Hematopoietic multipotent progenitor cell treated with erythropoietin and hydrocortisone succinate and interleukin-3 and kit ligand, for 15 days (in vitro differentiated cells): Measurements from ENCODE around the gene HAL.

Experiments
- DNase-seq: peaks from one replicate; pipeline ENCODE4 v3.0.0-alpha.2; 2015; ENCODE audit warnings: low spot score

HAL gene

DNA sequence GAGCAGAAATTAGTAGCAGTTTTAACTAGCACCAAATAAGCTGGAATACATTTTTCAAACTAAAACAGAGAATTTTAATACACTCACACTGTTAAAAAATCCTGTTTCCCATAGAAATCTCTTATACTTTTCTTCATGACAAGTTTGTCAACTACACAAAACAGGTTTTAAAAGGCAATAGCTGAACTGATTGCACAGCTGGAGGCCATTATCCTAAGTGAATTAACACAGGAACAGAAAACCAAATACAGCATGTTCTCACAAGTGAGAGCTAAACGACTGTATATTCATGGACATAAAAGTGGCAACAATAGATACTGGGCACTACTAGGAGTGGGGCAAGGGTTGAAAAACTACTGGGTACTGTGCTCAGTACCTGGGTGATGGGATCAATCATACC lies 11.6 kb upstream of the HAL start:
- DNase-seq = no peak

DNA sequence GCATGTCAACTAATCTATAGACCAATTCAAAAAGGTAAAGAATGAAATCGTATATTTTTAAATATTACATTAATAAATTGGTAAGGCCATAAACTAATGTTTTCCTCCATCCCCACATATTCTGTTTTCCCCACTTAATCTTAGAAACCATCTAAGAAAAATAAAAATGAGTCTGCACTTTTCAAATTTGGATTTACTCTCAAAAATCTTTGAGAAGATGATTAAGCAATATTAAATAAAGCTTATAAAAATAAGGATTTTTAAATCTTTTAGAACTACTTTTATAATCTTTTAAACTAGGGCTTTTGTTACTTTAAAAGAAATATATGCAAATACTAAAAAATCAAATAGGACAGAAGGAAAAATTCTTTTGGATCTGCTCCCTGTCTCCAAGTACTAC lies 10.6 kb upstream of the HAL start:
- DNase-seq = peak; percentile 16

DNA sequence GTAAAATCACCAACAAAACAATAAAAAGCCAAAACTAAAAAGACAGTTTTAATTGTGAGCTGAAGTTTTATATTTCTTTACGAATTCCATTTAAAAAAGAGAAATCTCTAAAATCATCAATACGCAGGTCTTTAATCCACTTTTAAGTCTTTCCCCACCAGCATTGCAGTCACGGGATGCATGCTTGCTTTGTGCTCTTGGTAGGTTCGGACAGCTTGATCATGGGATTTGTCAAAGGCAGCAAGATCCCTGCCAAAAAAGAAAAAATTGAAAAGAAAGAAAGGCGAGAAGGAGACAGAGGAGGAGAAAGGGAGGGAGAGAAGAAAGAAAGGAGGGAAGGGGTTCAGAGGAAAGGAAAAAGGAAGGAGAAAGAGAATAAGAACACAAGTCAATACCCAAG lies 4.7 kb upstream of the HAL start:
- DNase-seq = no peak

DNA sequence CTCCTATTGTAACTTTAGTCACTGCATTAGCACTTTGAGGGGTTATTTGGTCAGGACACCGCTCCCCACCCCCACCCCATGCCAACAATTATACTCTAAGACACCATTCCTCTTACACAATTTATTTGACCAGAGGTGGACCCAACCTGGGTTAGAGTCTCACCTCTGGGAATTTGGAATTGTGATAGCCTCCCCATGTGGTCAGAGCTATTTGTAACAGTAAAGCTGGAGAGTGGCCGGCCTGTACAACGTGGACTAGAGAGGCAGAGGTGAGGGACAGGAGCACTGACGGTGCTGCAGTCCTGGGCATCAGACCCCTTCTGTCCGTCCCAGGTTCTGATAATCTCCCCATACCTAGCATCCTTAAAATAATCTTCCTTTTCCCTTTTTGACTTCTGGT lies 3.3 kb upstream of the HAL start:
- DNase-seq = no peak

DNA sequence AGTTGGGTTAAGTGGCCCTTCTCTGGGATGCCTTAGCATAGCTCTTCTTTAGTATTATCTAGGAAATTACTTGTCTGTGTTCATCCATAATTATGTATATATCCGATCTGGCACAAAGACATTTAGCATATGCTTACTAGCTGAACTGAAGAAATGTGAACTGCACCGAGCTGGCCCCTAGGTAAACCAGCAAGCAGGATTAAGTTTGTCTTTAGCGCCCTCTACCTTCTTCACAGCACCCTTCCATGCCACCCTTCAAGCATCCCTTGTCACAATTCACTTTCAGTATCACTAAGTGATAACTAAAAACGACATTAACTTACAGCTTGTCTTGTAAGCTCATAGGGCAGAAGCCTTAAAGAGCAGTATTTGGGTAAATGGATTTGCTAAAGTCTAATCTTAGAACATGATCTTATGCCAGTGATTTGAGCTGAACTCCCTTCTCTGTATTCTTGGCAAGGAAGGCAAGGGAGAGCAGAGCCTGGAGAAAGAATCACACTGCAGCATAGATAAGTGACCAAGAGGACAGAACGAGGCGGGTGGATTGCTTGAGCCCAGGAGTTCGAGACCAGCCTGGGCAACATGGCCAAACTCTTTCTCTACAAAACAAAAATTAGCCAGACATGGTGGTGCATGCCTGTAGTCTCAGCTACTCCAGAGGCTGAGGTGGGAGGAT lies 2.6 kb upstream of the HAL start:
- peak; percentile 41 for DNase-seq

DNA sequence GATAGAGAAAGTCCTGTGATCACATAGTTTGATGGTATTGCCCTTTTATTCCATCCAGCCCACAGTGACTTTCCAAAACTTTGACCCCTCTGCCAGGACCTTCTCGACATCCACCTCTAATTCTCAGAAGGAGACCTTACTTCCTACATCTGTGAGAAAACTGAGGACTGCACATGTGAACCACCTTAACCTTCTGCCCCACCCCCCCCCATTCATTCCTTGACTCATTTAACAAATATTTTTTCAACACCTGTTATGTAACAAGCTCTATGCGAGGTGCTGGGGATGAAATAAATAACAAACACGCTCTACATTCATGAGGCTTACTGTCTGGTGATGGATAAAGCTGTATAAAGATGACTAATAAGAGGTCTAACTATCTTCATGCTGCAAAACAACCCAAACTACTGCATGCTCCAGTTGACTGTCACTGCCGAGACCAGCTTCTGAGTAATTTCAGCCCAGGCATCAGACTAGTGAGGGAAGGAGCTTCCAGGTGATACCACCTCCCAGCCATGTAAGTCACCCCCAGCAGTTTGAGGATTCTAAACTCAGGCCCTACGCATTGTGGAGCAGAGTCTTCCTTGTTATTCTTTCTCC lies 1.9 kb upstream of the HAL start:
- no peak for DNase-seq

DNA sequence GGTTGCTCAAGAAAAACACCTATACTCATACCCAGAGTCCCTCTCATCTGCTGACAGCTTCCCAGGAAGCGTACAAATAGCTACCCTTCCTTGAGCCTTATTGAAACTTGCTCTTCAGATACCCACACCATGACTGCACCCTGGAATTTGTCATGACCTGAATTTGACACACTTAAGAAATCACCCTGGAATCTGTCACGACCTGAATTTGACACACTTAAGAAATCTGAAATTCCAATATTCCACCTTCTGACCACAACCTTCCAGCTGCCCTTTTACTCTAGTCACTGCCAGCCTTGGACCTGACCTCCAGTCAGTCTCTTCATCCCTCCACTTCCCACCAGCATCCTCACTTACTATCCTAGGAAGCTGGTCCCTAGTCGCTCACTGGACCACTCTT lies 1.1 kb upstream of the HAL start:
- no peak for DNase-seq

DNA sequence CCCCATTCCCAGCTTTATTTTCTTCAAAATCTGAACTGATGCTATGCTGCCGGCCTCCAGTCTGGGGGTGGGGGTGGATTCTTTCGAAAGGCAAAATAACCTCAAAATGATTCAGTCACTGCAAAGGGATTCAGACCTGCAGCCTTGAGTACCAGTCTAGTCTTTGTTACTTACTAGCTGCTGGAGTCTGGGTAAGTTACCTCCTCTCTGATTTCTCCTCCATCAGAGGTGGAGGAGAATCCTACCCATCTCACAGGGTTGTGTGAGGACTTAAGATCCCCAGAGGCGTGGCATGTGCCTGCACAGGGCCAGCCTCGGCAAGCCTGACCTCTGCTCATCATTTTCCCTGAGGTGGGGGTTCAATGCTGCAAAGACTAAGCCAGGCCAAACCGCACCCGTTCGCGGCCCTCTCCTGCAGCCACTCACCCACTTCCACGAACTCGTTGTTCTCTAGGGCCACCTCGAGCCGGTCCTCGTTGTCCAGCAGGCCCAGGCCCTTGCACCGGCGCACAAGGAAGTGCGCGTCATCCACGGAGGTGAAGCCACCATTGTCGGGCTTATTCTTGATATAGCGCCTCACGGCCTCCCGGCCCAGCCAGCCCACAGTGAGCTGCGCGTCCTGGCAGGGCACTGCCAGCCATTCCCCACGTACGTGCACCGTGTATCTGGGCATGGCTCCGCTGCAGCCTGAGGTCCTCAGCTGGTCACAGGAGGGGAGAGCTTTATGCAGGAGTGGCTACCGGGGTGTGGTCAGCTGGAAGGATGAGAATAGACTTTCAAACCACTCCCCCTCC lies 709 bp downstream of the HAL start:
- DNase-seq = no peak

DNA sequence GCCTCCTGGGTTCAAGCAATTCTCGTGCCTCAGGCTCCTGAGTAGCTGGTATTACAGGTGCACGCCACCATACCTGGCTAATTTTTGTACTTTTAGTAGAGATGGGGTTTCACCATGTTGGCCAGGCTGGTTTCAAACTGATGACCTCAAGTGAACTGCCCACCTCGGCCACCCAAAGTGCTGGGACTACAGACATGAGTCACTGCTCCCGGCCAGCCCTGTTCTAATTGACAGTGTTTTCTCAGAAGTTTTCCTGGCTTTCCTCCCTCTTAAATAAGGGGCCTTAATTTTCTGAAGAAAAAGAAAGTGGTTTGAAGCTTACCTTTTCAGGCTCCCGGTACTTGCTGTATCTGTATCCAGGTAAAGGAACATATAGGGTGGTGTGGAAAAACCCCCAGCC lies 1.7 kb downstream of the HAL start:
- DNase-seq = no peak

DNA sequence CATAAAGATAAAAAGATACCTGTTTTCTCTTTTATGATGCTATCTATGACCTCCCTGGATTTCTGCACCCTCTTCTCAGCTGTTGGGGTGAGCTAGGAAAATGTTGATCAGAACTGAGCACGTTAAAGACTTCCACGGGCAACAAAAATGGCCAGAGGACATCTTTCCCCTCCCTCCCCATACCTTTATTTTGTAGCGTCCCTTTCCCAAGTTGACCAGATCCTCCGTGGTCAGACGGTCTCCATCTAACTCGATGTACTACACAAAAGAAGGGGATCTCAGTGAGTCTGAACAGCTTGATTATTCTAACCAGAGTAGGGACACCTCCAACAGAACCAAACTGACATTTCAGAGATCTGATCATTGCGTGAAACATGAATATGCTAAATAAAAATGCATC lies 2.2 kb downstream of the HAL start:
- DNase-seq = no peak

DNA sequence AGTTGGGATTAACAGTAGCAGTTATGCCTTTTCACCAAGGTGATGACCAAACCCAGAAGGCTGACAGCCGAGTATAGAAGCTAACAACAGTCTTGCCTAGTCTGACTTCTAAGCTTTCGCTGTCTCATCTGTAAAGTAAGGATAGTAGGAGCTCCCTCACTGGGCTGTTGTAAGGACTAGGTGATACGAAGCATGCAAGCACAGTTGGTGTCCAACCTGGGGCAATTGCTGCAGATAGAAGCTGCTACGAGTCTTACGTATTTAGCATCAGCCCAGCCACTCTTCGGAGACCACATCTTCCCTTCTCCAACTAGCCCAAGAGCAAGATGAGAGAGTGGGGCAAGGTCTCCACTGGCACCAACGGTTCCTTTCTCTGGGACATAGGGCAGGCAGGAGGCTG lies 6.0 kb downstream of the HAL start:
- no peak for DNase-seq

DNA sequence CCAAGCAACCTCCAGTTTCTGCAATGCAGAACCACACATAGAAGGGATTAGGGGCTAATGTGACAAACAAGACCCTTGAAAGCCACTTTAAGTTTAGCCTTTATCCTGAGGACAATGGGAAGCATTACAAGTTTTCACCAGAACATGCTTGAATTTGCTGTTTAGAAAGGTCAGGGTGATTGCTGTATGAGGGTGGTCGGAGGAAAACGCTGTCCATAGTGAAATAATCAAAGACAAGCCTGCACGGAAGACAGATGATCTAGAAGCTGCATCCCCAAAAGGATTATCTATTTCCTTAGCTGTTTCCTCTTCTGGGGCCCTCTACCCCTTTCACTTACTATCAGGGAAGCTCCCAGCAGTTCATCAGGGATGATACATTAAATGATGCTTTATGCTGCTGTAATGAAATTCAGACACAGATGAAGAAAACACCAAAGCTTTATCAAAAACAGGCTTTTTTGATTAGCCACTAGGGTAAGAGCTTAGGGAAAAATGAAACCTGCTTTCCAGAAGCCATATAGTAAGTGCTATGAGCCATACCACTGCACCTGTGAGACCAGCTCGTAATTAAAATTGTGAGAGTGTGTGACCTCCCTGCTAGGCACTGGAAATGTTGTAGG lies 6.5 kb downstream of the HAL start:
- DNase-seq = no peak

DNA sequence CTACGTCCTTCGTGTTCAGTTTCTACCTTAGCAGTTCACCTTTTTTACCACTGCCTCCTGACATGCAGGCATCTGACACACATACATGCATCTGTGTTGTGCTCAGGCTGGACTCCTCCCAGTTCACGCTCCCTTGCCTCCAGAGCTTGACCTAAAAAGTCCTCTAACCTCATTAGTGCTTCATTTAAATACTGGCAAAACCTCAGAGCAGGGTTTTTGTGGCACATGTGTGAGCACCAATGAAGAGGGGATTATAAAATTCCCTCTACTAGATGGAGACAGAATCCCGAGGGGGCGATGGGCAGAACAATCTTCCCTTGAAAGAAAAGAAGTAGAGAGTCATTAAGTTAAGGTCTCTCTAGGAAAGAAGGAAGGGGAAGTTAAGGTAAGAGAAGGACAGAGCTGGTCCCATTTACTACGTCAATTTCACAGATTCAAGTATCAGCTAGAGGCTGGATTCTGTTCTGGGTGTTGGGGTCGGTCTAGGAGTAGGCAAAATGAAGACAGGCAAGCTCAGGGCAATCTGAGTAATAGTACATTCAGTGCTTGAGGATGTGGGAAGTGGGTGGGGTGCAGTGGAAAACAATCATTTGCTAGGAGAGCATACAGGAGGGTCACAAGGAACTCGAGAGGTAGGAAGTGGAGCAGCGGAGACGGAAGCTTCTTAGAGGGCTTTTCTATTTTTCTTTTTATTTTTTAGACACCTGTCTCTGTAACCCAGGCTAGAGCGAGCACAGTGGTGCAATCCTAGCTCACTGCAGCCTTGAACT lies 7.5 kb downstream of the HAL start:
- DNase-seq = no peak

DNA sequence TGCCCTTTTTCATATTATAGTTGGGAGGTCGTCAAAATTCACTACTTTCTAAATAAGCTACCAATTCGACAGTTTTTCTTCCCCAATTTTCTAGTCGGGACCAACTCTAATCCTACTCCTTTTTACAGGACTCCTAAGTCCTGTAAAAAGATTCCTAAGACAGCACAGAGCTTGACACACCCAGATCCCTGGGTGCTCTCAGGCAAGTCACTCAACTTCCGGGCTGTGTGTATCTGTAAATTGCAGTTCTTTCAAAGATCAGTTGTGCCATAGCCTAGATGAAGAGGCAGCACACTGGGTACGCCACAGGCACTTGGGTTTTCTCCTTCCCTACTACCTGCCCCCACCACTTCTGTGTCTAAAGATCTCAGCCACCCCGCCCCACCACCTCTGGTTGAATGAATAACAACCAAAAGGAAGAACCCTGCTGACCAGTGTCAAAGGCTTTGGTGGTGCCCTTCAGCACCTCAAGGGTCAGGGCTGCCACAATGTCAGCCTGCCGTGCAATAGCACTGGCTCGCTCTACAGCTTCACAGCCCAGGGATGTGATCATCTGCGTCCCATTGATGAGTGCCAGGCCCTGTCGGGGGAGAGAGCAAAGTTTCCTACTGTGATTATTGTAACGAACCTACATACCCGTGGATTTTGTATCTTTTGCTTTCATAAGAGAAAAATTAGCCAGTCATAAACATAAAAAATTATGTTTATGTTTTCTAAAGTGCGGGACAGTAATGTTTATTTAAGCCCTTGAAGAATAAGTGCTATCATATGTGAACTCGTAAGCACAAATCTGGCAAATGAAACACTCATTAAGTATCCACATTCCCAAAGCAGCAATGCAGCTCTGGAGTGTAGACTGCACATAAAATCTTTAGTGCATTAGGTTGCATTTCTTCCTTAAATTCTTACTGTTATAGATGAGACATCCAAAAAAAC lies 9.2 kb downstream of the HAL start:
- DNase-seq = no peak

DNA sequence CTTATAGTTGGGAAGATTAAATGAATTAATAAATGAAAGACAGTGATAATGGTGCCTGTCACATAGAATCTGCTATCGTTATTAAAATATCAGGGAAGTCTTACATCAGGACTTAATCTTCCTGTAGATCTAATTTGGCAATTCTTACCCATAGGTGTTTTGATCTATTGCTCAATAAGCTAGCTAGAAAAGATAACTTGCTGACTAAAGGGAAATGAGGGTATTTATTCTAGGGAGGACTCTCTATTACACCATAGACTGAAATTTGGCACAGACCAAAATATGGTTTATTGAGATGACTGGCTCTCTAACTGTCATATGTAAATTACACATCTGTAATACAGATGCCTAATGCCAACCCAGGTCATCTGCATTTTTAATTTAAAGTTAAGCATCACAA lies 11.5 kb downstream of the HAL start:
- DNase-seq = no peak

DNA sequence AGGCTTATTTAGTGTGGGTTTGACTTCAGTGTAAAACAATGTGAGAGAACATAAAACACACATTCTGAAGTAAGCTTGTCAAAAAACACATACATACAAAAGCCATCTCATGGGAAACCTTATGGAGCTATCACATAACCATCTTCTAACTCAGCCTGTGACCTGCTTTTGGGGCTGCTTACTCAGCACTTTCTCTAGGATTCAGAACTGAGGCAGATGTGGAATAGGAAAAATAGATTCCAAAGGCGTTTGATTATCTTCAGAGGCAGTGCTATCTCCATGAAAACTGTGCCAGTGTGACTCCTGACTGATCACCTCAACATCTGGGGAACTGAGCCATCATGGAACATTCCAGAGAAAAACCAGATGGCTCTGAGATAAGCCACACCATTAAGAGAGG lies 13.5 kb downstream of the HAL start:
- no peak for DNase-seq

DNA sequence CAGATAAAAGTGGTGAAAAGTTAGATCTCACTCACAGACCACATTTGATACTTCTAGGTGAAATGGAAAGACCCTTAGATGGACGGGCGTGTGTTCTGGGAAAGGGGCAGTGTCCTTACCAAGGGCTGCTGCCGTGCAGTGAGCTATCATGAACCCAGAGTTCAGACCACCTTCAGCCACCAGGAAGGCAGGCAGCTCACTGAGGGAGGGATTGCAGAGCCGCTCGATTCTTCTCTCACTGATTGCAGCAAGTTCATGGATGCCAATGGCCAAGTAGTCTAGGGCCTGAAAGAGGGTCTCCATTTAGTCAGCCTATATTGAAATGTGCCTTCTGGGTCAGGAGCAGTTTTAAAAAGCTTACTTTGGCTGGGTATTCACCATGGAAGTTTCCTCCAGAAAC lies 15.7 kb downstream of the HAL start:
- no peak for DNase-seq

DNA sequence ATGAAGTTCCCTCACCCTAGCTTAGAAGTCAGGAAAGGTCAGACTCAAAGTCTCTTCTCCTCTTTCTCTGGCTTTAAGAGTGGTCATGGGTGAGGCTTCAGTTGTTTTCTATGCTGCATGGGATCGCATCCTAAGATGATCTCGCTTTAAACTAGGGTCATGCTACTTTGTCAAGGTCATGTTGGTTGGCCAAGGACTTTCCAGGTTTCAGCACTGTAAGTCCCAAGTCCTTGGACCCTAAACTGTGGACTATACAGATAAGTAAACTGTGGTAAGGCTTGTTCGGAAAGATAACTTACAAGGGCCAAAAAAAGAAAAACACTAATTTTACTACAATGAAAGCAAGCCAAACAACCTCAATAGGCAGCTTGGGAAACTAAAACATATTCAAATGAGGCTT lies 17.4 kb downstream of the HAL start:
- no peak for DNase-seq

DNA sequence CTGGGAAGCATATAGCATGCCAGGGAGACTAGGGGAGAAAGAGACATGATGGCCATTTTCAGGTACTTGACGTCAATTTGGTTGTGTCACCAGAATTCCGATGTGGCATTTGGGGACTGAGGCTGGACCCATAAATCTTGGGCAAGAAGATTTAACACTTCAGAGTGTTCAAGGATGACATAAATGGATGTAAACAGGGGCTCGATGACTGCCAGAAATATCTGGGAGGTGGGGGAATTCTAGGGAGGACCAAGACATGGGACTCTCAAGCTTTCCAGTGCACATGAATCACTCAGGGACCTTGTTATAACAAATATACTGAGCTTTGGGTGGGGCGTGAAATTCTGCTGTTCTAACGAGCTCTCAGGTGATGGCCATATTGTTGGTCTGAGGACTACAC lies 17.8 kb downstream of the HAL start:
- DNase-seq = no peak

DNA sequence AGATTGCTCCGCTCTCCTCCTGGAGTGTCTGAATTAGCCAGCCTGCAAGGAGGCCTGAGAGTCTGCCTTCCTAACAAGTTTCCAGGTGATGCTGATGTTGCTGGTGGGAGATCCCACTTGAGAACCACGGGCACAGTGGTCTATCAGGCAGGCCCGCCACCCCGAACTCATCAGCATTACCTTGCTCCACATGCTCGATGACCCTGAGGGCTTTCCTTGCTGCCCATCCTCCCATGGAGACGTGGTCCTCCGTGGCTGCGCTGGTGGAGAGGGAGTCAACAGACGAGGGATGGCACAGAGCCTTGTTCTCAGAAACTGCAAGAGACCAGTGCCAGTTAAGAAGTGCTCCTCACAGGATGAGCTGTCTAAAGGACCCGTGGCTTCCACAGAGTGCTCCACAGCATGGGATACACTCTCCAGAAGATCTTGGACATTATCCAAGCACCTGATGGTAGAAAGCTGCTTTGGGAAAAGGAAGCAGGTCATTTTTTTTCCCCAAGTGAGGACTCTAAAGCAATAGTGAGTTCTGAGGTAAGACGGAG lies 18.3 kb downstream of the HAL start:
- DNase-seq = no peak

DNA sequence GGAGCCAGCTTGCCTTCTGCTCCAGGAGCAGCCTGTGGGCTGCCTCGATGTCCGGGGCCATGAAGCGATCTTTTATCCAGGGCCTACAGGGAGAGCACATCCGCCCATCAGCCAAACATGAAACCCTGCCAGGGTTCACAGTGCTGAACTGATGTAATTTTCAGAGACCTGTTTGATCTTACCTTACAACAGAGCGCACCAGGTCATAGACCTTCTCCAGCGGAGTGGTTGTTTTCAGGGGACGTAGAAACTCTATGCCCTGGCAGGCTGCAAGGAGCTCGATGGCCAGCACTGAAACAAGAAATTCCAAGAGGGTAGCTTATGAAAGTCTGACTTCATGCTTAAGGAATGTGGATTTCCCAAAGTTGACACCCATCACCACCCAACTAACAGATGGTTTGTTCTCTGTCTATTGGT lies 19.7 kb downstream of the HAL start:
- DNase-seq = no peak
